CD1c-positive myeloid dendritic cell (primary cell): ENCODE results near the gene MAP3K14.
A peak's percentile ranks its signal among the peaks of the same experiment; 100 is the strongest.
"Not testable (repeated sequence)": the region's sequence is repeated elsewhere in the genome, so short reads cannot be mapped to it uniquely, and the experiment has no call there.

Experiments used
- DNase-seq: peaks from one replicate; pipeline ENCODE4 v3.0.0-alpha.2; 2016; ENCODE audit errors: extremely low spot score

MAP3K14 gene

DNA sequence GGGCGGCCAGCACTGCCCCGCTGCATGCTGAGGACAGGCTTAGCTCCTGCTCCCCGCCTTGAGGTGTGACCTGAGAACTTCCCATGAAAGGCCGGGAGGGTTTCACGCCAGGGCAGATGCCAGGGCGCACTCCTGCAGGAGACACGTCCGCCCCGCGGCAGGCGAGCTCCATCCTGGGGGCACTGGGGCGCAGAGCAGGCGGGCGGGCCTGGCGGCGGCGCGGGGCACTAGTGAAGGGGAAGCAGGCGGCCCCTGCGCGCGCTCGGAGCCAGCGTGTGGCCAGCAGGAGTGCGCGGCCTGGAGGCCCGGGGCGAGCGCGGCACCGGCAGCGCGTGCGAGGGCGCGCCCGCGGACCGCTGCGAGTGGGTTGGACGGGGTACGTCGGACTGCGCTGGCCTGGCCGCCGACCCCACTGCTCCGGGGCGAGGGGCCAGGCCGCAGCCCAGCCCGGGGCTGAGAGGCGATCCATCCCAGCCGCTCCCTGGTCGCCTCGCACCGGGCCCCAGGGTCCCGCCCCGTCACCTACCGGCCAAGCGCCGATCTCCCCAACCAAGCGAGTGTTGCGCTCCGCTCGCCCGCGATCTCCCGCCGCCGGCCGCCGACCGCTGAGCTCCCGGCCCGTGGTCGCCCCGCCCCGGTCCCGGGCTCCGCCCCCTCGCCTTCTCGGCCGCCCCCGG, at the start of gene MAP3K14:
TSS of gene MAP3K14 (minus strand) at position 587 of the 677 bp plus-strand sequence. CDS start 26,275 bp downstream, outside the sequence.
- peak; percentile 89 for DNase-seq

DNA sequence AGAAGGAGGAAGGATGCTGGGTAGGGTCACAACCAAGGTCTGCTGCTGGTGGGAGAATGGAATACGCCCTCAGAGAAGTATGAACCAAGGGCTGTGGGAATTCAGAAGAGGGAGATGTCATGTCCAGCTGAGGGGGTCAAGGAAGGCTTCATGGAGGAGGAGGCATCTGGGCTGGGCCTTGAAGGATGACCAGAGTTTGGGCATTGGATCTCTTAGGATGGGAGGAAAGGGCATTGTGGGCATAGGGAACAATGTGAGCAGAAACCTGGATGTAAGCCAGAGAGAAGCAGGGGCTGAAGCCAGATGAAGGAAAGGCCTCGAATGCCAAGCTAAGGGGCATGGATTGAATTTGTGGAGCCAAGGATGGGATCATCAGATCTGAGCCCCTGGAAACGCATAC, 49.2 kb upstream of the MAP3K14 start:
- DNase-seq, result no peak

DNA sequence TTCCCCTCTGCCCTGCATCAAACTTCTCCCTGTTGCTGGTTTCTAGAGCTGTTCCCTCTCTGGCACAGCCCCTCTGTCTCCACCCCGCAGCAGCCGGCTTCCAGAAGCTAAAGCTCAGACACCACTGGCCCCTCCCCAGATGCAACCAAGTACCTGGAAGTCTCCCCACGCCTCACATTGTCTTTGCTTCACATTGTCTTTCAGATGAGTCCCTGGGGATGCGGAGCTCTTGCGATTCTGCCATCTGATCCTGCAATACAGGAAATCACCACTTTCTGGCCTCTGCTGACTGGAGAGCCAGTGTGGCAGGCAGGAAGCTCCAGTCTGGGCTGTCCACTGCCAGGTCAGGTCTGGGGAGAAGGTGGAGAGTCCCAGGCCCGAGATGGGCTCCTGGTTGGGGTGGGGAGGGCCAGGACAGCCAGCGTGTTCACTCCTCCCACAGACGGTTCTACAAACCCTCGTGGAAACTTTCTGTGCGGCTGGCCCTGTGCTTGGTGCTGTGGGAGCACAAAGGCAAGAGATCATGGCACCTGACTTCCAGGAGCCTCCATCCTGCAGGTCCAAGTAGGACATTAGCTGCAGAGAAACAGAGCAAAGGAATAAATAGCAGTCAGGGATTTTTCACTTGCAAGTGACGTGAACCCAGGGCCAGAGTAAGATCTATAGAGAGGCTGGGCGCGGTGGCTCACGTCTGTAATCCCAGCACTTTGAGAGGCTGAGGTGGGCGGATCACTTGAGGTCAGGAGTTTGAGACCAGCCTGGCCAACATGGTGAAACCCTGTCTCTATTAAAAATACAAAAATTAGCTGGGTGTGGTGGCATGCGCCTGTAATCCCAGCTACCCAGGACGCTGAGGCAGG, 47.9 kb upstream of the MAP3K14 start:
- DNase-seq, result no peak

DNA sequence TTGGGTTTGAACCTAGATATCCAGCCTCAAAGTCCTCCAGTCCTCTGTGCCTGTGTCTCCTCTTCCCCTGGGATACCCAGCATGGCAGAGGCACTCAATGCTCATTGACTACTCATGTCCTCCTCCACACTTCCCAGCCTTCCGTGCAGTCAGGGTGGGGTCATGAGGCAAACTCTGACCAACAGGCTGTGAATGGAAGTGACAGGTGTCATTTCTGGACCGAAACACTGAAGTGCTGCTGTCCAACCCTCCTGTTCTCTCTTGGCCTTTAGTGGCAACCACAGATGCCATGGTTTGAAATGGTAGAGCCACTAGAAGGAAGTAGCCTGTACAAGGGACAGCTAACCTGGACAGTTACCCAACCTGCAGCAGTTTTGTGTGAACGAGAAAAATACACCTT, 46.7 kb upstream of the MAP3K14 start:
- no peak for DNase-seq

DNA sequence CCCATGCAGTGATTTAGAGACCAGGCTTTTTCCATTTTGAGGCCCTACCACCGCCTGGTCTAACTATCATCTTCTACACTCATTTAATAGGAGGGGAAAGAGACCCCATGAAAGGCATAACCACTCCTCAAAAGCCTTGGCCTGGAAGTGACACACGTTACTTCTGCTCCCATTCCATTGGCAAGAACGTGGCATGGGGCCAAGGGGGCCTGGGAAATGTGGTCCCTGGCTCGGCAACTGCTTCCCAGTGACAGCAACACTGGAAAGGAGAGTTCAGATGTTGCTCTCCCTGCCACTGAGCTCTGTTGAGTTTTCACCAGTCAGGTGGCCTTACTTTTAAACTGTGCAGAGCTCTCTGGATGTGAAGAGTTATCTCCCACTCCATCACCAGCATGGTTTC, 45.2 kb upstream of the MAP3K14 start:
- DNase-seq, result no peak

DNA sequence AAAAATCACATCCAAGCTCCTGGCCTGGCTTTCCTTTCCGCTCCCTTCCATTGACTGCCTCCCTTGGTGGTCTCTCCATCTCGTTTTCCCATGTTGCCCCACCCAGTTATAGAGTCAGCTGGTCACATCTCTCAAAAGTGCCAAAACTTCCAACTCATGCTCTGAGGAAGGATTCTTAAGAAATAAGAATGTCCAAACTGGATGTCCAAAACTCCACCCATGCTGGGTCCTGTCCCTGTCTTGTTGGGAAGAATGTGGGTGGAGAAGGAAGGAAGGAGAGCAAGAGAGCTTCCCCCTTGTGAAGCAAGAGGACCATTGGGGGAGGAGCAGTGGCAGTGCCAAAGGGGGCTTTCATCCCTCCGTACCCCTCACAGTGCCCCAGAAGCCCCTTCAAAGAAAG, 44.6 kb upstream of the MAP3K14 start:
- no peak for DNase-seq

DNA sequence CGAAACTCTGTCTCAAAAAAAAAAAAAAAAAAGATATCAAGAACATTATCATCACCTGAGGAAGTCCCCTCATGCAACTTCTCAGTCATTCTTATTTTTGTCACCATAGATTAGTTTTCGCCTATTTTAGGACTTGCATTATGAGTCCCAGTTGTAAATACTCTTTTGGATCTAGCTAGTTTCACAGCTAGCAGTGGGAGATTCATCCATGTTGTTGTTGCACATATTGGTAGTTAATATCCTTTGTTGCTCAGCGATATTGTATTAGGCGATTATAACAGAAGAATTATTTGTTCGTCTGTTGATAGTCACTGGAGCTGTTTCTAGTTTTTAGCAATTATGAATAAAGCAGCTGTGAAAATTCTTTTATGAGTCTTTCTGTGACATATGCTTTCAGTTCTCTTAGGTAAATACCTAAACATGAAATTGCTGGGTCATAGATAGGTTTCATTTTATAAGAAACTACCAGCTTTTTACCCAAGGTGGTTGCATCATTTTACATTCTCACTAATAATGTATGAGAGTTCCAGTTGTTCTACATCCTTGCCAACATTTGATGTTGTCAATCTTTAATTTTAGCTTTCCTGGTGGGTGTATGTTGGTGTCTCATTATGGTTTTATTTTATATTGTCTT, 40.7 kb upstream of the MAP3K14 start:
- DNase-seq, result no peak

DNA sequence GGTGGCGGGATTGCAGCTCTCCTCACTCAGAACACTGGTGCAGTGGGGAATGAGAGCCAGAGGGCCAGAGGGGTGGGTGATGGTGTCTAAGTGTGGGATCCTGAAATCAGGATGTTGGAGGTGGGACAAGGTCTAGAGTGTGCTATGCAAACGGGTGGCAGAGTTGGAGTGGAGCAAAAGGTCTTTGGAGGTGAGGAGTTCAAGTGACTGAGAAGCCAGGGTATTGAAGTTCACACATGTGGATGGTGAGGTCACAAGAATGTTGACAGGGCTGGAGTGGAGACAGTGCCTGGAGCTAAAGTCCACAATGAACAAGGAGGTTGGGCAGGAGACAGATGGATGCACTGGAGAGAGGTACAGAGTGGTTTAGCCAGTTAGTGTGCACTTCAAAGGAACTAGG, 38.3 kb upstream of the MAP3K14 start:
- no peak for DNase-seq

DNA sequence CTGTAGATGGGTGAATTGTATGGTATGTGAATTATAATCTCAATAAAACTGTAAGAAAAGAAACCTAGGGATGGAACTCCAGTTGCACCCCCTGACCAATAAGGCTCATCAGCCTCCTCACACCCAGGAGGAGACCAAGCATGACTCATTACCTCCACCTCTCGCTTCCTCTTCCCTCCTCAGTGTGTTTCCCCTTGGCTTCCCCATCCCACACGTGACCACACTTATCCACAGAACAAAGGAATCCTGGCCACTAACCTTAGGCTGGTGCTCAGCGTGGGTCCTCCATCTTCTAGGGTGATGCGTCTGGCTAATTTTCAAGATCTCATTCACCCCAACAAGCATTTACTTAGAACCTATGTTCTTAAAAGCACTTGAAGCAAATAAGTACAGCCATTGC, 36.2 kb upstream of the MAP3K14 start:
- DNase-seq, result peak; percentile 87

DNA sequence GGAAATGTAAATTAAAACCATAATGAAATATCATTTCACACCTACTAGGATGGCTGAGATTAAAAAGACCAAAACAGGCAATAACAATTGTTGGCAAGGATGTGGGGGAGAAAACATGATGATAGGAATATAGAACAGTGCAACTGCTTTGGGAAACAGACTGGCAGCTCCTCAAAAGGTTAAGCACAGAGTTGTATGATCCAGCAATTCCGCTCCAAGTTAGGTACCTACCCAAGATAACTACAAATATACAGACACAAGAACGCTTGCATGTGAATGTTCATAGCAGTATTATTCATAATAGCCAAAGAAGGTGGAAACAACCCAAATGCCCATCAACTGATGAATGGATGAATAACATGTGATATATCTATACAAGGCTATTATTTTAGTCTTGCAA, 35.0 kb upstream of the MAP3K14 start:
- no peak for DNase-seq

DNA sequence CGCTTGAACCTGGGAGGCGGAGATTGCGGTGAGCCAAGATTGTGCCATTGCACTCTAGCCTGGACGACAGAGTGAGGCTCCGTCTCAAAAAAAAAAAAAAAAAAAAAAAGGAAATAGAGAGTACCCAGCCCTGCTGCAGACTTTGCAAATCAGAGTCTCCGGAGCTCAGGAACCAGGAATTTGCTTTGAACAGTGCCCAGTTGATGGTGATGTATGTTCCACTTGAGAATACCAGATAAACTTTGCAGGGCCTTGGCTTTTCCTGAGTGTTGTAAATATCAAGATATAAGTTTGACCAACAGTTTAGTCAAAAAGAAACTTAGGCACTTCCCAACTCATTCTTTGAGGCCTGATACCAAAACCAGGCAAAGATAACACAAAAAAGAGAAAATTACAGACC, 30.6 kb upstream of the MAP3K14 start:
- no peak for DNase-seq

DNA sequence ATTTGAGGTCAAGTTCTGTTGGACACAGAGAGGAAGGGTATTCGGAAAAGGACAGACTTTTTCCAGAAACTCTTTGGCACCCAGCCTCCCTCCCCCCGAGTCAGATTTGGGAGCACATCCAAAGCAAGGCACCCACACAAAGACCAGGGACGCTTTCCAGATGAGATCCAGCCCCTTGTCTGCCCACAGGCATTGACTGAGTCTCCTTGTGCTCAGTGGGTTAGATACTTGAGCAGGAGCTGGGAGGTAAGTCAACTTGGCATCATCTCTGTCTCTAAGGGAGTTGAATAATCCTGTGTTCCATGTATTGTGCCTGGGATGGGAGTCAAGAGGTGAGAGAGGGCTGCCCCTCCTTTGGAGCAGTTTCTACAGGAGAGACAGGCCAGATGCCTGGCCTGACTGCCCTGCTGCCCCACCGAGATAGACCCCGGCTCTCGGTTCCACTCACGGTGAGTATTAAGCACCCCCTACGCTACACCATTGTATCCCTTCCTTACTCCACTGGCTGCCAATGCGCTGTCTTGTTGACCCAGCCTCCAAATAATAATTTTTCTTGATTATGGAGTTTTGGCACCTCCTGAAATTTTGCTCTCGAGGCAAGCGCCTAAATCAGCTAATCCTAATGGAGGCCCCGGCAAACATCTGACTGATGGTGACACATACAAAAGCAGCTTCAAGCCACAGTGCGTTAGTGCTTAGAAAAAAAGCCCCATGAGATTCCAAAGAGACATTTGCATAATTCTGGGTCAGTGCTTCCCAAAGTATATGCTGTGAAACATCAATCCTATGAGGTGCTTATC, 29.6 kb upstream of the MAP3K14 start:
- DNase-seq, result no peak

DNA sequence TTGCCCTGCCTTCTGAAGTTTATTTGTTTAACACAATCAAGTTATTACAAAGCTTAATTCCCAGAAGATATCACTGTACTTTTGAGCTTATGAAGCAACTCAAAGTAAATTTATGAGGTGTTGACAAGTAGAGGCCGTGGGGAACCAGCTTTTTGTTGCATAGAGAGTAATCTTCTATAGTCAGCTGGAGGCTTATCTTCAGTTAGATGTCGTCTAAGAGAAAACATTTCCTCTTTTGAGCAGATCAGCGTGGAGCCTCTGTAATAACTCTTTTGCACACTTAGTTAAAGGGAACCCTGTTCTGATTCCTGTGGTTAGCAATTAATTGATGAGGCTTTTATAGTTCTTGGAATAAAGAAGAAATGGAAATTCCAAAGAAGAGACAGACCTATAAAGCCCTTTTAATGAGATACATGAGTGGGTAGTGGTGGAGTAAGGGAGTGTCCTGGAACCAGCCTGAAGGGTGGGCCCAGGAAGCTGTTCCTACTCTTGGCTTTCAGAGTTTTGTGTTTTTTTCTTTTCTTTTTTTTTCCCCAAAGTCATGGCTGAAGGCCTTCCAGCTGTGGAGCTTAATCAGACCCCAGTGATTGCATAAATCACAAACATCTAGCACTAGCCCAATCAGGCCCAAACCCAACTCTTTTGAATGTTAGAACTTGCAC, 28.9 kb upstream of the MAP3K14 start:
- DNase-seq, result peak; percentile 42

DNA sequence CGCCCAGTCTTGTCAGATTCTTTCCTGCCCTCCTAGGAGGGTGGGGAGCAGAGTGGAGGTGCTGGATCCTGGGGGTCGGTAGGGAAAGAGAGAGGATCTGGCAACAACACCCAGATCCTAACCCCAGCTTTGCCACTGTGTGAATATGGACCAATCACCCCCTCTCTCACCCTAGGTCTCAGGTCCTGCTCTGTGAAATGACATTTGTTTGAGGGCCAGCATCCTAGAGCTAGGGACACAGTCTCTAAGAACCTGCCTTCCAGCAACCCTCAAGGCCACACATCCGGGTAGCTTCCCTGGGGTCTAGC, 28.4 kb upstream of the MAP3K14 start:
- DNase-seq, result no peak

DNA sequence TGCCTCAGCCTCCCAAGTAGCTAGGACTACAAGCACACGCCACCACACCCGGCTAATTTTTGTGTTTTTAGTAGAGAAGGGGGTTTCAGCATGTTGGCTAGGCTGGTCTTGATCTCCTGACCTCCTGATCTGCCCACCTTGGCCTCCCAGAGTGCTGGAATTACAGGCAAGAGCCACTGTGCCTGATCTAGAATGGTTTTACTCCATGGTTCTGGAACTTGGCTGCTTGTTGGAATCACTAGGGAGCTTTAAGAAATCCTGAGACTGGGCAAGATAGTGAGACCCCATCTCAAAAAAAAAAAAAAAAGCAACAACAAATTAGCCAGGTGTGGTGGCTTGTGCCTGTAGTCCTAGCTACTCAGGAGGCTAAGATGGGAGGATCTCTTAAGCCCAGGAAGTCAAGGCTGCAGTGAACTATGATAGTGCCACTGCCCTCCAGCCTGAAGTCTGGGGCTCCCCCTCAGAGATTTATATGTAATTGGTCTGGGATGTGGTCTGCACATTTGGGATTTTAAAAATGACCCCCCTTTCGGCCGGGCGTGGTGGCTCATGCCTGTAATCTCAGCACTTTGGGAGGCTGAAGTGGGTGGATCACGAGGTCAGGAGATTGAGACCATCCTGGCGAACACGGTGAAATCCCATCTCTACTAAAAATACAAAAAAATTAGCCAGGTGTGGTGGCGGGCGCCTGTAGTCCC, 27.3 kb upstream of the MAP3K14 start:
- DNase-seq, result not testable (repeated sequence)

DNA sequence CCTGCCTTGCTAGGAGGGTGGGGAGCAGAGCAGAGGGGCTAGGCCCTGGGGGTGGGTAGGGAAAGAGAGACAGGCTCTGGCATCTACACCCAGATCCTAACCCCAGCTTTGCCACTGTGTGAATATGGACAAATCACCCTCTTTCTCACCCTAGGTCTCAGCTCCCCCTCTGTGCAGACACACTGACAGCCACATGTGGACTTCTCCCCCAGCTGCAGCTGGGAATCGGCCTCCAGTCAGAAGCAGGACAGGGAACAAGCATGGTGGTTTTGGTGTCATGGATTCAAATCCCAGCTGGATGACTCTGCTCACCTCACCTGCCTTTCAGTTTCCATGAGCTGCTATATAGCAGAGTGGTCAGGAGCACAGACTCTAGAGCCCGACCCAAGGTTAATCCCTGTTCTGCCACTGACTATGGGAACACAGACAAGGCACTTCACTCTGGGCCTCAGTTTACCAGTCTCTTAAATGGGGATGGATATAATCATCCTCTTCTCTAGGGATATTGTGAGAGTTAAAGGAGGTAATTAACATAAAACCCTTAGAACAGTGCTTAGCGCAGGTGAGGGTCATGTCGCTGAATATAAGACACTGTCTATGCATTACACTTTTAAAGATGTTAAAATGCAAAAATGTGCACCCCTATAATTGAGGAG, 26.2 kb upstream of the MAP3K14 start:
- DNase-seq, result no peak

DNA sequence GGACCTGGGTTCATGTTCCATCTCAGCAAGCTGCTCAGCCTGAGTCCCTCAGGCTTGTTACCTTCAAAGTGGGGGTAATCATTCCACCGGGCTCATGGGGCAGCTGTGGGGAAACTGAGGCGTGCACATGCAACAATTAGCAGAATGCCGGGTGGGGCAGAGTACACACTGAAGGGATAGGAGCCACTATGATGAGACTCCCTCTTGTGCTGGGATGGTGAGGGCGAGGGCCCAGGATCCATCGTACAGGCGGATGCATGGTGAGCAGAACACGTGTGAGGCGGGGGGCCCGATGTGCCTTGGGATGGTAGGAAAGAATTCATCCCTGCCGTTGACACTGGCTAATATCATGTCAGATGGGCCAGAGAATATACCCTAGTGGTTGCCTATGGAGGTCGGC, 25.5 kb upstream of the MAP3K14 start:
- no peak for DNase-seq

DNA sequence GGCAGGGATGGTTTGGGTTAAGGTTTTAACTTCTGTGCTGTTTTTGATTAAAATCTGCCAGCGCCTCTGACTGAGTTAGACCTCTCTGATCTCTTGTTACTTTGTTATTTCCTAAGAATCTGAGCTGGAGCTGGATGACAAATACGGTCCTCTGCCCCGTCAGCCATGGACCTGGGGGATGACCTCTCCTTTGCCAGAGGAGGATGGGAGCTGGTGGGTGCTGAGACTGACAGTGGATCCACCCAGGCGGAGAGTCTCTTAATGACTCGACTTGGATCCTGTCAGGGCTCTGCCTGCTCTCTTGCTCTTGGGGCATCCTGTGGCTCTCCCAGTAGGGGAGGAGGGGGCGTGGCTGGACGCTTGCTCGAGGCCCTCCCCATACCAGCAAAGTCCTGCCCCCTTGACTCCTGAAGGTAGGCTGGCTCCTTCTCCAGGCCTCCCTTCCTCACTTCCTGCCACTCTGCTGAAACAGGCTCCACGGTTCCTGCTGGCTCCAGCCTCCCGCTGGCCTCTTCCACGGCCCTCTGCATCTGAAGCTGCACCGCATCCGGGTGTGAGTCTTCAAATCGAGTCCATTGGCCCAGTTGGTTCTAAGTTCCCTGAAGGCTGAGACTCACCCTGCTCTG, 24.8 kb upstream of the MAP3K14 start:
- no peak for DNase-seq

DNA sequence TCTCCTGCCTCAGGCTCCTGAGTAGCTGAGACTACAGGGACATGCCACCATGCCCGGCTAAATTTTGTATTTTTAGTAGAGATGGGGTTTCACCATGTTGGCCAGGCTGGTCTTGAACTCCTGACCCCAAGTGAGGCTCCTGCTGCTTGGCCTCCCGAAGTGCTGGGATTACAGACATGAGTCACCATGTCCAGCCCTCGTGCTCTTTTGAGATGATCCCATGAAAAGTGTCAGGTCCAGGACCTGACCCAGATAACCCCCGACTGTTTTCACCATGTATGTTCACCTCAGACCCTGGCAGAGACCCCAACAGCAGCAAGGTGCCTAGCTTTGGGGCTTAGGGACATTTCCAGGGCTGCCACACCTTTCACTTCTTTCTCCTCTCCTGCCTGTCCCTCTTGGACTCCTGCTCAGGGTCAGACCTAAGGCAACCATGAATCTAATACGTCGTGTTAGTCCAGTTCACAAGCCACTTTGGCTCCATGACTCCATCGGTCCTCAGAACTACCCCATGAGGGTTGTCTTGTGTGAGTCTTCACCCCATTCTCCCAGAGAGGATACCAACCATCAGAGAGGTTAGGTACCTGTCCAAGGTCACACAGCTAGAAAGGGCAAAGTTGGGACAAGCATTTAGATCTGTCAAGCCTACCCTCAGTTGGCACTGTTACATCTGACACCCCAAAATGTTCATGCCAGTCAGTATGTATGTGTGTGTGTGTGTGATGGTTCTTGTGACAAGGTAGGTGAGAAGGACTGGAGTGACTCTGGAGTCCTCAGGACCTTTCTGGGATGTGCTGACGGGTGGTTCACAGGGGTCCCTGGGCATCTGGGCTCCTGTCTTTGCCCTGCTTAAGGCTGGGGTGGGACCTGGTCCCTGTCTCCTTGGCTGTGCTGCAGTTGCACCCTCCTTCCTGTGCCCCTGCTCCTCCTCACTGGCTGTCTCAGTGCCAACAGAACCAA, 23.1 kb upstream of the MAP3K14 start:
- DNase-seq, result no peak
